OCI-LY7 (cell line): Measurements from ENCODE around the gene PRR14L.

Experiments
- EZH2phosphoT487 ChIP-seq: fragments of 200-600 bp; sonication (generic); IDR thresholded peaks from 2 replicates; pipeline ENCODE4 v1.6.1; 2018; ENCODE audit warnings: low read depth, borderline replicate concordance, mild to moderate bottlenecking, mixed run types, antibody characterized with exemption, low read length, moderate library complexity, mixed read lengths
- TF ChIP-seq, protein P1 (sequence below): fragments of 200-600 bp; sonication (generic); conservative IDR thresholded peaks from 2 replicates; pipeline ENCODE4 v1.5.1; 2014; ENCODE audit warnings: mild to moderate bottlenecking, antibody characterized with exemption, low read length, moderate library complexity, mixed read lengths

DNA sequence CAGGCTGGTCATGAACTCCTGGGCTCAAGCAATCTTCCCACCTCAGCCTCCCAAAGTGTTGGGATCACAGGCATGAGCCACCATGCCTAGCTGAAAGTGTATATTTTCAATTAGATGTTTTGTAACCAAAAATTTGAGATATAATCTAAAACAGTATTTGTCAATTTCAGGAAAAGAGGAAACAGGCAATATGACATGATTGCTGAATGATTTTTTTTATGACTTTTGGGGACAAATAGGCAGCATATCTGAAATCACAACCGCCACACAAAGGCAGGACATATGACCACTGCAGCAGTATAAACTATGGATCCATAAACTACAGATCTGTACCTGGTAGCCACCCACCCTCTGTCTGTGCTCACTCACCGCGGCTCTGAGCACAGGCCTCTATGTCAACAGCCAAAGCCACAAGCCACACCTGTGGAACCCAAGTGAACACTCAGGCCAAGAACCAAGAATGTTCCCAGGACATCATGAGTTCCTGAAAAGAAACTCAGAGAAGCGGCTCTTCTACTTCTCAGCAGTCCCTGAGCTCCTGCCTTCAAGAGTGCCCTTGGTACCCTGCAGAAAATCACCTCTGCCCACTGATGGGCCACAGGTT, 110.4 kb downstream of the PRR14L start:
- TF ChIP-seq, protein P1, sequence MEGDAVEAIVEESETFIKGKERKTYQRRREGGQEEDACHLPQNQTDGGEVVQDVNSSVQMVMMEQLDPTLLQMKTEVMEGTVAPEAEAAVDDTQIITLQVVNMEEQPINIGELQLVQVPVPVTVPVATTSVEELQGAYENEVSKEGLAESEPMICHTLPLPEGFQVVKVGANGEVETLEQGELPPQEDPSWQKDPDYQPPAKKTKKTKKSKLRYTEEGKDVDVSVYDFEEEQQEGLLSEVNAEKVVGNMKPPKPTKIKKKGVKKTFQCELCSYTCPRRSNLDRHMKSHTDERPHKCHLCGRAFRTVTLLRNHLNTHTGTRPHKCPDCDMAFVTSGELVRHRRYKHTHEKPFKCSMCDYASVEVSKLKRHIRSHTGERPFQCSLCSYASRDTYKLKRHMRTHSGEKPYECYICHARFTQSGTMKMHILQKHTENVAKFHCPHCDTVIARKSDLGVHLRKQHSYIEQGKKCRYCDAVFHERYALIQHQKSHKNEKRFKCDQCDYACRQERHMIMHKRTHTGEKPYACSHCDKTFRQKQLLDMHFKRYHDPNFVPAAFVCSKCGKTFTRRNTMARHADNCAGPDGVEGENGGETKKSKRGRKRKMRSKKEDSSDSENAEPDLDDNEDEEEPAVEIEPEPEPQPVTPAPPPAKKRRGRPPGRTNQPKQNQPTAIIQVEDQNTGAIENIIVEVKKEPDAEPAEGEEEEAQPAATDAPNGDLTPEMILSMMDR, result no peak
- no peak for TF ChIP-seq EZH2phosphoT487
